ENCODE data around the gene OR4D6.

DNA sequence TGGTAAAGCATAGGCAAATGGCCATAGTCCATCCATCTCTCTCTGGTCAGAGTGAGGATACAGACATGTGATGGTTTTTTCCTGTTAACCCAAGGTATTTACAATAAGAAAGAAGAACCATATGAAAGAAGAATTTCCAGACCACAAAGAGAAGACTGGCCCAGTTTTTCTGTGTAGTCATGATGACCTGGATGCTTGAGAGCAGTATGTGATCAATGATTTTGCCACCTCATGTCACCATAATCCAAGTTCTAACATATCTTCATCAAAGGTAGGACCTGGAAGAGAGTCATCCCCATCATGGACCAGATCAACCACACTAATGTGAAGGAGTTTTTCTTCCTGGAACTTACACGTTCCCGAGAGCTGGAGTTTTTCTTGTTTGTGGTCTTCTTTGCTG lies at the start of gene OR4D6:
- TF ChIP-seq, protein P1, sequence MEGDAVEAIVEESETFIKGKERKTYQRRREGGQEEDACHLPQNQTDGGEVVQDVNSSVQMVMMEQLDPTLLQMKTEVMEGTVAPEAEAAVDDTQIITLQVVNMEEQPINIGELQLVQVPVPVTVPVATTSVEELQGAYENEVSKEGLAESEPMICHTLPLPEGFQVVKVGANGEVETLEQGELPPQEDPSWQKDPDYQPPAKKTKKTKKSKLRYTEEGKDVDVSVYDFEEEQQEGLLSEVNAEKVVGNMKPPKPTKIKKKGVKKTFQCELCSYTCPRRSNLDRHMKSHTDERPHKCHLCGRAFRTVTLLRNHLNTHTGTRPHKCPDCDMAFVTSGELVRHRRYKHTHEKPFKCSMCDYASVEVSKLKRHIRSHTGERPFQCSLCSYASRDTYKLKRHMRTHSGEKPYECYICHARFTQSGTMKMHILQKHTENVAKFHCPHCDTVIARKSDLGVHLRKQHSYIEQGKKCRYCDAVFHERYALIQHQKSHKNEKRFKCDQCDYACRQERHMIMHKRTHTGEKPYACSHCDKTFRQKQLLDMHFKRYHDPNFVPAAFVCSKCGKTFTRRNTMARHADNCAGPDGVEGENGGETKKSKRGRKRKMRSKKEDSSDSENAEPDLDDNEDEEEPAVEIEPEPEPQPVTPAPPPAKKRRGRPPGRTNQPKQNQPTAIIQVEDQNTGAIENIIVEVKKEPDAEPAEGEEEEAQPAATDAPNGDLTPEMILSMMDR (conservative IDR thresholded peaks at IDR 0.05; ENCODE audit: low read depth, low read length): no peak
- TF ChIP-seq EZH2 (IDR thresholded peaks at IDR 0.05; ENCODE audit: low read length, unreplicated experiment): no peak

All from PC-3 (cell line).